DMS 273 (cell line): ENCODE measurements around the gene IQCM.
"Not testable (repeated sequence)": the region's sequence is repeated elsewhere in the genome, so short reads cannot be mapped to it uniquely, and the experiment has no call there.

Experiments
- DNase-seq: peaks from one replicate; lab custom pipeline; 2025; ENCODE audit not compliant: unreplicated experiment; lab: John Stamatoyannopoulos, UW

IQCM gene

GRCh38 chr4:149493492-149493891 lies 322.2 kb downstream of the IQCM start:
- DNase-seq: no peak

- no peak for DNase-seq
Measured at GRCh38 chr4:149489321-149489720, 326.3 kb downstream of the IQCM start.

- DNase-seq: no peak
Measured at GRCh38 chr4:149486861-149487260, 328.8 kb downstream of the IQCM start.

GRCh38 chr4:149468669-149469068 lies 347.0 kb downstream of the IQCM start:
- not testable (repeated sequence) for DNase-seq

GRCh38 chr4:149466446-149466845 lies 349.2 kb downstream of the IQCM start:
- no peak for DNase-seq

- DNase-seq: no peak
Measured at GRCh38 chr4:149465955-149466354, 349.7 kb downstream of the IQCM start.

GRCh38 chr4:149443537-149443936 lies 372.1 kb downstream of the IQCM start:
- DNase-seq: no peak

- DNase-seq: no peak
Measured at GRCh38 chr4:149441338-149441737, 374.3 kb downstream of the IQCM start.

- no peak for DNase-seq
Measured at GRCh38 chr4:149426461-149426860, 389.2 kb downstream of the IQCM start.

GRCh38 chr4:149409555-149409962 lies 406.1 kb downstream of the IQCM start:
- DNase-seq: peak; percentile 52

- peak; percentile 83 for DNase-seq
Measured at GRCh38 chr4:149409146-149409545, 406.5 kb downstream of the IQCM start.

GRCh38 chr4:149404143-149404542 lies 411.5 kb downstream of the IQCM start:
- DNase-seq: no peak

- no peak for DNase-seq
Measured at GRCh38 chr4:149403081-149403480, 412.6 kb downstream of the IQCM start.

GRCh38 chr4:149398993-149399392 lies 416.6 kb downstream of the IQCM start:
- no peak for DNase-seq

- DNase-seq: peak; percentile 69
Measured at GRCh38 chr4:149370785-149371420, 444.7 kb downstream of the IQCM start.

- DNase-seq: no peak
Measured at GRCh38 chr4:149370002-149370401, 445.6 kb downstream of the IQCM start.

- DNase-seq: no peak
Measured at GRCh38 chr4:149353241-149353640, 462.4 kb downstream of the IQCM start.

- no peak for DNase-seq
Measured at GRCh38 chr4:149349541-149349940, 466.1 kb downstream of the IQCM start.

- DNase-seq: no peak
Measured at GRCh38 chr4:149347139-149347538, 468.5 kb downstream of the IQCM start.

- DNase-seq: no peak
Measured at GRCh38 chr4:149345424-149345823, 470.2 kb downstream of the IQCM start.

GRCh38 chr4:149344436-149344835 lies 471.2 kb downstream of the IQCM start:
- no peak for DNase-seq

- DNase-seq: no peak
Measured at GRCh38 chr4:149343614-149344013, 472.0 kb downstream of the IQCM start.

GRCh38 chr4:149341117-149341516 lies 474.5 kb downstream of the IQCM start:
- not testable (repeated sequence) for DNase-seq
